GM10248 (cell line): ENCODE data around the gene ARHGAP26.

Source experiments
- CTCF ChIA-PET: fragments of 300-600 bp; sonication (Branson Sonifier 250); formaldehyde crosslinking; extraction: SDS; loops from one replicate; lab custom pipeline; 2021; ENCODE audit warnings: antibody characterized with exemption; lab: Yijun Ruan, JAX
- POLR2A ChIA-PET: fragments of 350-650 bp; sonication (Branson Sonifier 250); formaldehyde crosslinking; extraction: SDS; loops from one replicate; lab custom pipeline; 2020; ENCODE audit warnings: antibody characterized with exemption; lab: Yijun Ruan, JAX
- DNase-seq: peaks from one replicate; pipeline ENCODE4 v3.0.0; 2012; ENCODE audit errors: extremely low spot score
- CTCF ChIP-seq: IDR thresholded peaks from 2 replicates; pipeline ENCODE4 v1.5.1; 2012; ENCODE audit warnings: mild to moderate bottlenecking, low read depth; ENCODE audit errors: extremely low read depth, missing control alignments, control extremely low read depth

Gene ARHGAP26

GRCh38 chr5:143053780-143054179 lies 283.6 kb downstream of the ARHGAP26 start:
- no peak for TF ChIP-seq CTCF
- DNase-seq: no peak
- POLR2A ChIA-PET: interaction anchor here (0.7 kb wide), 1 partner anchor 20 kb away, joined by 3 read pairs; no protein-coding TSS in a partner anchor
- CTCF ChIA-PET: interaction anchor here (0.8 to 1.6 kb wide), 2 partner anchors 28 to 45 kb away, joined by 3 read pairs; no protein-coding TSS in a partner anchor

GRCh38 chr5:143054480-143054941 lies 284.3 kb downstream of the ARHGAP26 start:
- ChIA-PET CTCF (interaction anchor here (0.6 kb wide), 1 partner anchor 9 kb away, joined by 3 read pairs; no protein-coding TSS in a partner anchor), POLR2A (no interaction called here)
- DNase-seq: peak; percentile 40
- TF ChIP-seq CTCF: no peak

- no peak for TF ChIP-seq CTCF
- ChIA-PET POLR2A (no interaction called here), CTCF (interaction anchor here (0.9 to 2.2 kb wide), 4 partner anchors 32 to 53 kb away, joined by 3 to 7 read pairs (median 4); no protein-coding TSS in a partner anchor)
- no peak for DNase-seq
These were observed 285.6 kb downstream of the ARHGAP26 start for GRCh38 chr5:143055596-143056338.

- ChIA-PET POLR2A (no interaction called here), CTCF (interaction anchor here (0.9 to 2.2 kb wide), 5 partner anchors 10 to 54 kb away, joined by 3 to 7 read pairs (median 3); no protein-coding TSS in a partner anchor)
- no peak for TF ChIP-seq CTCF
- DNase-seq: no peak
These were observed 286.1 kb downstream of the ARHGAP26 start for GRCh38 chr5:143056339-143056704.

- ChIA-PET CTCF (interaction anchor here (0.9 to 2.2 kb wide), 5 partner anchors 9 to 54 kb away, joined by 3 to 7 read pairs (median 3); no protein-coding TSS in a partner anchor), POLR2A (interaction anchor here (0.6 kb wide), 1 partner anchor 126 kb away, joined by 6 read pairs; no protein-coding TSS in a partner anchor)
- TF ChIP-seq CTCF: no peak
- peak; percentile 23 for DNase-seq
These were observed 286.8 kb downstream of the ARHGAP26 start for GRCh38 chr5:143056792-143057579.

- peak; percentile 35 for DNase-seq
- TF ChIP-seq CTCF: no peak
- ChIA-PET CTCF (interaction anchor here (2.1 to 2.2 kb wide), 2 partner anchors 40 to 55 kb away, joined by 5 to 7 read pairs; no protein-coding TSS in a partner anchor), POLR2A (interaction anchor here (0.6 kb wide), 1 partner anchor 126 kb away, joined by 6 read pairs; no protein-coding TSS in a partner anchor)
These were observed 287.4 kb downstream of the ARHGAP26 start for GRCh38 chr5:143057580-143057999.
